MM.1S (cell line): ENCODE measurements around the gene CD40.

Experiments
- CTCF ChIP-seq: fragments of 300-600 bp; sonication (generic); IDR thresholded peaks from 2 replicates; pipeline ENCODE4 v1.5.1; 2016; ENCODE audit warnings: antibody characterized with exemption, low read length, mixed read lengths
- EZH2 ChIP-seq: fragments of 300-600 bp; sonication (generic); optimal IDR thresholded peaks from 2 replicates; pipeline ENCODE3; 2017; ENCODE audit warnings: low read depth, mild to moderate bottlenecking, antibody characterized with exemption, low read length, mixed read lengths
- EZH2phosphoT487 ChIP-seq: fragments of 300-600 bp; sonication (generic); IDR thresholded peaks from 2 replicates; pipeline ENCODE4 v1.6.1; 2018; ENCODE audit warnings: antibody characterized with exemption, low read length

DNA sequence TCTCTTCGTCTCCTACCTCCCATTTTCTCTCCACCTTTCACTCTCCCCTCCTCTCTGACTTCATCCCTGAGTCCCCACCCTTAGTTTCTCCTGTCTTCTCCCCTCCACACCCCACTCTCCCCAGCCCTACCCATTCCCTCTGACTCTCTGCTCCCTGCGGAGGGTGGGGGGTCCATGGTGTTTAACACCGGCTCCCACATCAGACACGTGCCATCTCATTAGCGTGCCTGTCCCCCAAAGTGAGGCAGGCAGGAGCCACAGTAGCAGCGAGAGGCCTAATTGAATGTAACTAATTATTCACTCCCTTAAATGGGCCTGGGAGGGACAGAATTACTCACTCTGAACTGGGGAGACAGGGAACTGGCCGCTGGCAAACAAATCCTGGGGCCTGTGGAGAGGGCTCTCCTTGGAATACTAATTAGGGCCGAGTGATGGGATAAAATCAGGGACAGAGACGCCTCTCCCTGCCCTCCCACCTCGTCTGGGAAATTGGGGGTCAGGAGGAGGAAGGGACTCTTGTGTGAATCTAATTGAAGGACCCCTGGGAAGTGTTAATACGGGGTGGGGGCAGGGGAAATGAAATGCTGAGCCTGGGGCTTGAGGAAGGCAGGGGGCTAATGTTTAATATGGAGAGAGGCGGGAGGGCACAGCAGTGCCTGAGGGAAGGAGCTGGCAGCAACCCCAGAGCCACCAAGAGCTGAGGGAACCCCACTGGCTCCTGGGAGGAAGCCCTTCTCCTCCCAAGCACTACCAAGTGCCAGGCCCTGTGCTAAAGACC is 17.9 kb downstream of the CD40 start:
- TF ChIP-seq CTCF (no peak), EZH2phosphoT487 (no peak), EZH2 (no peak)
